Prostate gland (tissue), 2 donors: ENCODE results near the gene TSACC.

Experiments
- CTCF ChIP-seq, 4 experiments: fragments of 200-600 bp in 2 of 4; fragments of 450-650 bp in 2 of 4; sonication (generic) in 2 of 4; IDR thresholded peaks; 1 replicate in 3 of 4; 2 replicates in 1 of 4; pipeline ENCODE4 v1.5.1; 2016 to 2019; ENCODE audit warnings: antibody characterized with exemption in 4 of 4, mild to moderate bottlenecking in 2 of 4, moderate library complexity in 2 of 4
- POLR2A ChIP-seq: fragments of 450-650 bp; IDR thresholded peaks from one replicate; pipeline ENCODE4 v1.6.1; 2016; ENCODE audit warnings: antibody characterized with exemption, mild to moderate bottlenecking
- POLR2AphosphoS5 ChIP-seq: sonication (generic); formaldehyde crosslinking; IDR thresholded peaks from one replicate; pipeline ENCODE4 v1.6.1; 2017; ENCODE audit warnings: antibody characterized with exemption

GRCh38 chr1:156347331-156347730 is 9.0 kb downstream of the TSACC start:
- no peak for TF ChIP-seq POLR2AphosphoS5
- no peak for TF ChIP-seq CTCF (IDR thresholded peaks at IDR 0.05)
- TF ChIP-seq POLR2A, result no peak
